Activated naive CD4-positive, alpha-beta T cell treated with anti-CD3 and anti-CD28 coated beads, Interleukin-2, amount 50 U/mL, for 16 hours (primary cell): ENCODE results near the gene NELFE.

Experiments used
- DNase-seq: peaks from one replicate; pipeline ENCODE4 v3.0.0-alpha.2; 2020

NELFE gene

GRCh38 chr6:31971993-31972708 is 13.4 kb upstream of the NELFE start, which contains the start of gene DXO:
TSS of gene DXO (minus strand) at chr6:31972138. CDS start at chr6:31971675, 463 bp downstream.
- DNase-seq, result peak; percentile 98

- no peak for DNase-seq
Observed at GRCh38 chr6:31971279-31971992, 12.7 kb upstream of the NELFE start.

GRCh38 chr6:31970604-31971271 is 12.0 kb upstream of the NELFE start:
- no peak for DNase-seq

- no peak for DNase-seq
Observed at GRCh38 chr6:31969712-31970603, 11.2 kb upstream of the NELFE start.

- no peak for DNase-seq
Observed at GRCh38 chr6:31968791-31969711, 10.3 kb upstream of the NELFE start.

GRCh38 chr6:31968326-31968725 is 9.6 kb upstream of the NELFE start:
- DNase-seq, result no peak

GRCh38 chr6:31967926-31968320 is 9.2 kb upstream of the NELFE start:
- DNase-seq, result no peak

- DNase-seq, result no peak
Observed at GRCh38 chr6:31966997-31967925, 8.5 kb upstream of the NELFE start.

- DNase-seq, result no peak
Observed at GRCh38 chr6:31966506-31966905, 7.7 kb upstream of the NELFE start.

GRCh38 chr6:31965700-31966099 is 6.9 kb upstream of the NELFE start:
- DNase-seq, result no peak

- no peak for DNase-seq
Observed at GRCh38 chr6:31963921-31964320, 5.2 kb upstream of the NELFE start.

- DNase-seq, result no peak
Observed at GRCh38 chr6:31961616-31962015, 2.8 kb upstream of the NELFE start.

GRCh38 chr6:31958412-31958740 is 395 bp downstream of the NELFE start:
- DNase-seq, result no peak

- DNase-seq, result no peak
Observed at GRCh38 chr6:31956796-31957195, 2.0 kb downstream of the NELFE start.

GRCh38 chr6:31954511-31954910 is 4.3 kb downstream of the NELFE start:
- DNase-seq, result no peak

GRCh38 chr6:31952890-31953289 is 5.9 kb downstream of the NELFE start:
- DNase-seq, result no peak

- DNase-seq, result peak; percentile 36
Observed at GRCh38 chr6:31952140-31952805, 6.5 kb downstream of the NELFE start.

GRCh38 chr6:31949926-31950548 is 8.7 kb downstream of the NELFE start:
- DNase-seq, result no peak

- DNase-seq, result no peak
Observed at GRCh38 chr6:31948753-31949413, 9.9 kb downstream of the NELFE start.
